ENCODE data around the gene ANO3.

The ANO3 gene

GRCh38 chr11:26319906-26320305, 12.0 kb upstream of the ANO3 start:
- H2AFZ ChIP-seq (ENCODE audit: low read depth, low read length, severe bottlenecking) = no peak overlapping the region
- no peaks in the 10 kb centered on the region for H4K20me1 ChIP-seq (ENCODE audit: low read depth, low read length)
- no peak overlapping the region for H3K4me2 ChIP-seq (ENCODE audit: low read depth, low read length, poor library complexity, severe bottlenecking)
- no peak for TF ChIP-seq EZH2phosphoT487 (conservative IDR thresholded peaks at IDR 0.05; ENCODE audit: low read length)
- TF ChIP-seq CTCF (IDR thresholded peaks at IDR 0.05; ENCODE audit: insufficient read depth, low read length, poor library complexity, severe bottlenecking) = no peak
- H3K9ac ChIP-seq (ENCODE audit: low read length) = no peak overlapping the region
- no peaks in the 10 kb centered on the region for H3K79me2 ChIP-seq (ENCODE audit: insufficient read depth, low read length)
- no peaks in the 10 kb centered on the region for H3K9me2 ChIP-seq (replicated peaks; ENCODE audit: insufficient read depth, low read length)
- H3K4me3 ChIP-seq (ENCODE audit: insufficient read depth, low read length, poor library complexity, severe bottlenecking) = no peak overlapping the region
- H3K9me3 ChIP-seq (ENCODE audit: insufficient read depth, low read length) = no peaks in the 10 kb centered on the region
- no peaks in the 10 kb centered on the region for H3F3A ChIP-seq (ENCODE audit: insufficient read depth)
- no peak overlapping the region for H3K27ac ChIP-seq (ENCODE audit: low read depth, low read length)
- no peaks in the 10 kb centered on the region for H3K27me3 ChIP-seq (ENCODE audit: low read length)
- H3K36me3 ChIP-seq (ENCODE audit: low read length) = no peaks in the 10 kb centered on the region

- no peaks in the 10 kb centered on the region for H3K79me2 ChIP-seq (ENCODE audit: insufficient read depth, low read length)
- no peak overlapping the region for H3K27ac ChIP-seq (ENCODE audit: low read depth, low read length)
- no peak overlapping the region for H3K4me2 ChIP-seq (ENCODE audit: low read depth, low read length, poor library complexity, severe bottlenecking)
- H3K9me2 ChIP-seq (replicated peaks; ENCODE audit: insufficient read depth, low read length) = no peaks in the 10 kb centered on the region
- no peaks in the 10 kb centered on the region for H3K27me3 ChIP-seq (ENCODE audit: low read length)
- no peak overlapping the region for H3K9ac ChIP-seq (ENCODE audit: low read length)
- H4K20me1 ChIP-seq (ENCODE audit: low read depth, low read length) = no peaks in the 10 kb centered on the region
- H3K4me3 ChIP-seq (ENCODE audit: insufficient read depth, low read length, poor library complexity, severe bottlenecking) = no peak overlapping the region
- H2AFZ ChIP-seq (ENCODE audit: low read depth, low read length, severe bottlenecking) = no peak overlapping the region
- no peak for TF ChIP-seq CTCF (IDR thresholded peaks at IDR 0.05; ENCODE audit: insufficient read depth, low read length, poor library complexity, severe bottlenecking)
- TF ChIP-seq EZH2phosphoT487 (conservative IDR thresholded peaks at IDR 0.05; ENCODE audit: low read length) = no peak
- no peaks in the 10 kb centered on the region for H3K36me3 ChIP-seq (ENCODE audit: low read length)
- H3F3A ChIP-seq (ENCODE audit: insufficient read depth) = no peaks in the 10 kb centered on the region
- no peaks in the 10 kb centered on the region for H3K9me3 ChIP-seq (ENCODE audit: insufficient read depth, low read length)
Measured at GRCh38 chr11:26321516-26321915, 10.4 kb upstream of the ANO3 start.

DNA sequence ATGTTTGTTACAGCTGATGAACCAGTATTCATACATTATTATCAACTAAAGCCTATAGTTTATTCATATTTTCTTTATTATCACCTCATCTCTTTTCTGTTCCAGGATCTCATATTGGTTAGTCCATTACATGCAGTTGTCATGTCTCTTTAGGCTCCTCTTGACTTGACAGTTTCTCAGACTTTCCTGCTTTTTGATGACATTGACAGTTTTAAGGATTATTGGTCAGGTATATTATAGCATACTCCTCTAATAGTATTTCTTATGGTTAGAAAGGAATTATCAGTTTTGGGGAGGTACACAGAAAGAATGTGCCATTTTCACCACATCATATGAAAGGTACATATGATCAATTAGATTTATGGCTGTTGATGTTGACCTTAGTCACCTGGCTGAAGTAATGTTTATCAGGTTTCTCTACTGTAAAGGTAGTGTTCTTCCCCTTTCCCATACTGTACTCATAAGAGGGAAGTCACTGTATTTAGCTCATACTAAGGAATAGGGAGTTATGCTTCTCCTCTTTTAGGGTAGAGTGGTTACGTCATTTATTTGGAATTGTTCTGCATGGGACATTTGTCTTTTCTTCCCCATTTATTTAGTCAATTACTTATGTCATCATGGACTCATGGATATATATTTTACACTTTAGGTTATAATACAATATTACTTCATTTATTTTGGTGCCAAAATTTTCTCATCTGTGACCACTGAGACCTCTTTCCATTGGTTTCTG, 9.4 kb upstream of the ANO3 start:
- no peaks in the 10 kb centered on the region for H3K27me3 ChIP-seq (ENCODE audit: low read length)
- no peaks in the 10 kb centered on the region for H3K36me3 ChIP-seq (ENCODE audit: low read length)
- H4K20me1 ChIP-seq (ENCODE audit: low read depth, low read length) = no peaks in the 10 kb centered on the region
- no peak overlapping the region for H2AFZ ChIP-seq (ENCODE audit: low read depth, low read length, severe bottlenecking)
- H3K9me3 ChIP-seq (ENCODE audit: insufficient read depth, low read length) = no peaks in the 10 kb centered on the region
- no peak overlapping the region for H3K4me2 ChIP-seq (ENCODE audit: low read depth, low read length, poor library complexity, severe bottlenecking)
- H3K79me2 ChIP-seq (ENCODE audit: insufficient read depth, low read length) = no peaks in the 10 kb centered on the region
- TF ChIP-seq CTCF (IDR thresholded peaks at IDR 0.05; ENCODE audit: insufficient read depth, low read length, poor library complexity, severe bottlenecking) = no peak
- no peak for TF ChIP-seq EZH2phosphoT487 (conservative IDR thresholded peaks at IDR 0.05; ENCODE audit: low read length)
- H3K9ac ChIP-seq (ENCODE audit: low read length) = no peak overlapping the region
- no peaks in the 10 kb centered on the region for H3K9me2 ChIP-seq (replicated peaks; ENCODE audit: insufficient read depth, low read length)
- no peak overlapping the region for H3K4me3 ChIP-seq (ENCODE audit: insufficient read depth, low read length, poor library complexity, severe bottlenecking)
- no peak overlapping the region for H3K27ac ChIP-seq (ENCODE audit: low read depth, low read length)
- H3F3A ChIP-seq (ENCODE audit: insufficient read depth) = no peaks in the 10 kb centered on the region
